Thoracic aorta (tissue), 2 donors: ENCODE data around the gene SMIM24. TPM values are rescaled to one million over a fixed set of nuclear protein-coding genes. Genes with fewer than 3 reads are reported as not detected.

ENCODE experiments used
- ATAC-seq: fragments of 150-250 bp; one replicate; pipeline ENCODE4 v1.8.0; 2017; ENCODE audit warnings: low read depth; ENCODE audit not compliant: insufficient number of reproducible peaks, low FRiP score
- DNase-seq: peaks from one replicate; pipeline ENCODE4 v3.0.0-alpha.2; 2020; ENCODE audit warnings: low spot score
- H3K27ac ChIP-seq, 2 donors: fragments of 200-600 bp; sonication (generic); 1 replicate in 1 of 2; 2 replicates in 1 of 2; pipeline ENCODE4 v1.5.1; 2016; ENCODE audit warnings: mild to moderate bottlenecking in 2 of 2, moderate library complexity in 2 of 2
- H3K27me3 ChIP-seq: fragments of 200-600 bp; sonication (generic); replicated peaks from 2 replicates; pipeline ENCODE4 v1.6.0; 2016; ENCODE audit warnings: mild to moderate bottlenecking; ENCODE audit not compliant: insufficient read depth
- H3K36me3 ChIP-seq: fragments of 200-600 bp; sonication (generic); one replicate; pipeline ENCODE4 v1.5.1; 2016
- H3K4me1 ChIP-seq, 2 donors: fragments of 200-600 bp; sonication (generic); 1 replicate in 1 of 2; 2 replicates in 1 of 2; pipeline versions ENCODE4 v1.5.1 to v1.6.0; 2016; ENCODE audit warnings: low read depth in 2 of 2, mild to moderate bottlenecking in 1 of 2; ENCODE audit not compliant: control insufficient read depth in 1 of 2
- H3K4me3 ChIP-seq: fragments of 200-600 bp; sonication (generic); 2 replicates; pipeline ENCODE4 v1.5.1; 2016; ENCODE audit warnings: mild to moderate bottlenecking
- H3K9me3 ChIP-seq: fragments of 200-600 bp; sonication (generic); 2 replicates; pipeline ENCODE4 v1.5.1; 2016
- CTCF ChIP-seq: fragments of 200-600 bp; sonication (generic); IDR thresholded peaks from one replicate; pipeline ENCODE4 v1.5.1; 2019; ENCODE audit warnings: antibody characterized with exemption
- total RNA-seq, 2 donors: library from RNA; depleted of rRNA; stranded (reverse); fragments of >200 nt; gene quantifications; one replicate each; pipeline versions ENCODE4 v1.1.0 to v1.2.3, GENCODE V29; 2016

The SMIM24 gene
- total RNA-seq, 2 donors from 2014 or later, result not detected

DNA sequence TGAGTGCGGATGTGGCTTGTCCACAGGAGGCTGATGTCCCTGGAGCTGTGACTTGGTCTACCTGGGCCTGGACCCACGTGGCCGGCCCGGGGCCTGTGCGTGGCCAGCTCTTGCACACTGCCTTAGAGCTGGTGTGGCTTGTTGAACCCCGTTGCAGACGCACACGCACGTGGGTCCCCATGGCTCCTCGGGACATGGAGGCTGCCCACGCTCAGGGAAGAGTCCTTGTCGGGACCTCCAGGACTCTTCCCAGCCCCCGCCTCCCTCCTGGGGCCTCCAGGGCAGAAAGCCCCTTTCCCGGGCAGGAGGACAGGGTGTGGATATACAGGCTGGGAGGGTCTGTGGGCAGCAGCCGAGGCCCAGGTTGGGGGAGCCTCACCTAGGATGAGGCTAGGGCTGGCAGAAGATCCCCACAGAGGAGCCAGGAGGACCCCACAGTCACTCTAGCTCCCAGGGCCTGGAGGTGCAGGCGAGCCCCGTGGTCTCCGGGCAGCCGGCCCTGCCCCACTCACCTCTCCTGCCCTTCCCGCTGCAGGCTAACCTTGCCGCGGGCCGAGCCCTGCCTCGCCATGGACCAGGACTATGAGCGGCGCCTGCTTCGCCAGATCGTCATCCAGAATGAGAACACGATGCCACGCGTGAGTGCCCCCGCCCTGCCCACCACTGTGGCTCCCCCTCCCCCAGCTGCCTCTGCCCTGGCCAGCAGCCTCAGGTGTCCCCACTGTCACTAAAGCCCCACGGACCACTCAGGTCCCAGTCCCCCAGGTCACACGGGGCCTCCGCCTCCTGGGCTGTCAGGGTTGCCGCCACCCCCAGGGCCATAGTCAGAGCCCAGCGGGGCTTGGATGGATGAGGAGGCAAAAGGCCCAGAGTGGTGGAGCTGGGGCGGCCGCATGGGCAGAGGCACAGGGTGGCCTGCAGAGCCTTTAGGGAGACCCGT, 42.4 kb upstream of the SMIM24 start:
- Histone ChIP-seq H3K4me3 (no peak overlapping the region), H3K27ac (no peak overlapping the region), H3K9me3 (no peaks in the 10 kb centered on the region), H3K4me1 (no peaks in the 10 kb centered on the region), H3K36me3 (peaks cover 49% of the 10 kb centered on the region), H3K27me3 (no peaks in the 10 kb centered on the region)
- TF ChIP-seq CTCF, result no peak
- DNase-seq (no peak), ATAC-seq (no peak)

DNA sequence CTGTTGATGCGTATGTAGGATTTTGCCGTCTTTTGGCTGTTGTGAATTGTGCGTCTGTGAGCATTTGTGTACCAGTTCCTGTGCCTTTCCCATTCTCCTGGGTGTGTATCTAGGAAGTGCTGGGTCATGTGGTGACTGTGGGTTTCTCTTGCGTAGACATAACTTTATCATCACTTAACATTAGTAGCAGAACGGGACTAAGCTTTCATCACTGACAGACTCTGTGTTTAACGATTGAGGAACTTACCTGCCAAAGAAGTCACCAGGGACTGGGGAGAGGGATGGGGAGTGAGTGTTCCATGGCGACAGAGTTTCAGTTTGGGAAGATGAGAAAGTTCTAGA, 40.8 kb upstream of the SMIM24 start:
- Histone ChIP-seq H3K9me3 (no peaks in the 10 kb centered on the region), H3K27me3 (no peaks in the 10 kb centered on the region), H3K36me3 (peaks cover 34% of the 10 kb centered on the region), H3K4me3 (no peak overlapping the region), H3K4me1 (peaks cover 0 to 8% of the 10 kb centered on the region in 2 donors), H3K27ac (no peak overlapping the region)
- no peak for TF ChIP-seq CTCF
- DNase-seq (no peak), ATAC-seq (no peak)

GRCh38 chr19:3520166-3521103, 40.1 kb upstream of the SMIM24 start:
- TF ChIP-seq CTCF, result no peak
- no peak for ATAC-seq
- Histone ChIP-seq H3K27ac (no peak overlapping the region), H3K36me3 (peaks cover 28% of the 10 kb centered on the region), H3K27me3 (no peaks in the 10 kb centered on the region), H3K4me3 (no peak overlapping the region), H3K9me3 (no peaks in the 10 kb centered on the region), H3K4me1 (peaks cover 0 to 8% of the 10 kb centered on the region in 2 donors)
- DNase-seq, result no peak

GRCh38 chr19:3519126-3519525, 38.8 kb upstream of the SMIM24 start:
- H3K4me1 ChIP-seq, result peaks cover 0 to 8% of the 10 kb centered on the region in 2 donors
- no peak for DNase-seq
- no peak for ATAC-seq

More at GRCh38 chr19:3519126-3519525, 38.8 kb upstream of the SMIM24 start:
- H3K36me3 ChIP-seq, result peaks cover 21% of the 10 kb centered on the region
- H3K9me3 ChIP-seq, result no peaks in the 10 kb centered on the region
- no peak overlapping the region for H3K4me3 ChIP-seq
- no peak for TF ChIP-seq CTCF
- no peaks in the 10 kb centered on the region for H3K27me3 ChIP-seq
- H3K27ac ChIP-seq, result no peak overlapping the region
